ENCODE measurements around the gene RUNDC1. TPM values are rescaled to one million over a fixed set of nuclear protein-coding genes. Genes with fewer than 3 reads are reported as not detected.
A peak's percentile ranks its signal among the peaks of the same experiment; 100 is the strongest.

The RUNDC1 gene
- total and polyA plus RNA-seq, 7 donors: 8.7 to 17.8 (median 10.6) TPM

GRCh38 chr17:43024407-43025289 lies 44.3 kb downstream of the RUNDC1 start, which contains the start of gene RND2:
RND2 (plus strand) TSS chr17:43025231; CDS start chr17:43025348, 117 bp downstream.
- peaks cover 16% of the 10 kb centered on the region for H3K4me1 ChIP-seq
- no peak within 1 kb of the TSS for H3K27ac ChIP-seq
- H3K9me3 ChIP-seq: no peaks in the 10 kb centered on the region
- peaks cover 0 to 3% (median 2%) of the 10 kb centered on the region in 3 donors for H3K27me3 ChIP-seq (ENCODE audit: insufficient read depth in 3 of 3, low read length in 2 of 3)
- 0 to 1% (median 1%) methylated on average over 40 to 61 of the region's 61 CpGs for WGBS, 3 donors
- peak; percentile 86 to 87 for DNase-seq
- H3K36me3 ChIP-seq (ENCODE audit: insufficient read depth in 1 of 2, low read depth in 1 of 2): no peaks in the 10 kb centered on the region
- intact Hi-C loops (cut with DNase I): loop anchor here in 1 of 2 donors (10.0 kb wide), 1 partner anchor 150 kb away; the partner anchor contains the start of gene NBR1
- TF ChIP-seq CTCF (IDR thresholded peaks at IDR 0.05): peak; percentile 57
- H3K4me3 ChIP-seq: peak within 1 kb of the TSS; percentile 70
- peak; percentile 49 to 70 (median 69) for ATAC-seq

GRCh38 chr17:43025290-43025657 lies 44.9 kb downstream of the RUNDC1 start:
- peak overlapping the region; percentile 70 for H3K4me3 ChIP-seq
- no peak overlapping the region for H3K27ac ChIP-seq
- intact Hi-C loops (cut with DNase I): loop anchor here in 1 of 2 donors (10.0 kb wide), 1 partner anchor 150 kb away; the partner anchor contains the start of gene NBR1
- H3K4me1 ChIP-seq: peaks cover 15% of the 10 kb centered on the region
- peaks cover 0 to 3% (median 2%) of the 10 kb centered on the region in 3 donors for H3K27me3 ChIP-seq (ENCODE audit: insufficient read depth in 3 of 3, low read length in 2 of 3)
- 7 to 13% (median 9%) methylated on average over 24 to 27 of the region's 27 CpGs for WGBS, 3 donors
- no peaks in the 10 kb centered on the region for H3K9me3 ChIP-seq
- no peak for TF ChIP-seq CTCF (IDR thresholded peaks at IDR 0.05)
- DNase-seq: no peak
- no peak for ATAC-seq
- H3K36me3 ChIP-seq (ENCODE audit: insufficient read depth in 1 of 2, low read depth in 1 of 2): no peaks in the 10 kb centered on the region

- Histone ChIP-seq H3K4me3 (no peak overlapping the region), H3K36me3 (ENCODE audit: insufficient read depth in 1 of 2, low read depth in 1 of 2) (no peaks in the 10 kb centered on the region), H3K4me1 (peaks cover 14% of the 10 kb centered on the region), H3K27me3 (ENCODE audit: insufficient read depth in 3 of 3, low read length in 2 of 3) (peaks cover 0 to 3% (median 2%) of the 10 kb centered on the region in 3 donors), H3K27ac (no peak overlapping the region), H3K9me3 (no peaks in the 10 kb centered on the region)
- DNase-seq: no peak
- intact Hi-C loops (cut with DNase I): loop anchor here in 1 of 2 donors (10.0 kb wide), 1 partner anchor 149 kb away; the partner anchor contains the start of gene NBR1
- 60 to 68% (median 62%) methylated on average over 14 to 16 of the region's 16 CpGs for WGBS, 3 donors
- no peak for TF ChIP-seq CTCF (IDR thresholded peaks at IDR 0.05)
- ATAC-seq: no peak
Observed at GRCh38 chr17:43025766-43026537, 45.6 kb downstream of the RUNDC1 start.

GRCh38 chr17:43026595-43026994 lies 46.2 kb downstream of the RUNDC1 start:
- 72 to 83% (median 78%) methylated on average over 5 of the region's 5 CpGs for WGBS, 3 donors
- no peak for DNase-seq
- intact Hi-C loops (cut with DNase I): loop anchor here in 1 of 2 donors (10.0 kb wide), 1 partner anchor 148 kb away; the partner anchor contains the start of gene NBR1
- Histone ChIP-seq H3K4me1 (peaks cover 11% of the 10 kb centered on the region), H3K4me3 (no peak overlapping the region), H3K9me3 (no peaks in the 10 kb centered on the region), H3K36me3 (ENCODE audit: insufficient read depth in 1 of 2, low read depth in 1 of 2) (no peaks in the 10 kb centered on the region), H3K27me3 (ENCODE audit: insufficient read depth in 3 of 3, low read length in 2 of 3) (peaks cover 0 to 3% (median 2%) of the 10 kb centered on the region in 3 donors), H3K27ac (no peak overlapping the region)
- no peak for TF ChIP-seq CTCF (IDR thresholded peaks at IDR 0.05)
- no peak for ATAC-seq

Measured in psoas muscle (tissue), 8 donors.